Measurements from ENCODE around the gene ENPP6.

ENPP6 gene

GRCh38 chr4:184235526-184235925 is 17.9 kb upstream of the ENPP6 start:
- no peak overlapping the region for H3K4me3 ChIP-seq (ENCODE audit: low read depth in 1 of 2, low read length in 1 of 2)
- TF ChIP-seq CTCF (IDR thresholded peaks at IDR 0.05) = no peak
- H3K4me1 ChIP-seq (ENCODE audit: control insufficient read depth in 1 of 2, insufficient read depth in 1 of 2, low read depth in 1 of 2, low read length in 1 of 2) = peaks cover 10 to 14% of the 10 kb centered on the region in 2 experiments
- no peak overlapping the region for H3K27ac ChIP-seq
- no peaks in the 10 kb centered on the region for H3K27me3 ChIP-seq
- H3K9me3 ChIP-seq = no peaks in the 10 kb centered on the region
- H3K36me3 ChIP-seq = no peaks in the 10 kb centered on the region

GRCh38 chr4:184234155-184234554 is 16.5 kb upstream of the ENPP6 start:
- H3K9me3 ChIP-seq = no peaks in the 10 kb centered on the region
- no peaks in the 10 kb centered on the region for H3K27me3 ChIP-seq
- no peaks in the 10 kb centered on the region for H3K36me3 ChIP-seq
- no peak overlapping the region for H3K4me3 ChIP-seq (ENCODE audit: low read depth in 1 of 2, low read length in 1 of 2)
- peaks cover 24 to 28% of the 10 kb centered on the region in 2 experiments for H3K4me1 ChIP-seq (ENCODE audit: control insufficient read depth in 1 of 2, insufficient read depth in 1 of 2, low read depth in 1 of 2, low read length in 1 of 2)
- no peak overlapping the region for H3K27ac ChIP-seq
- no peak for TF ChIP-seq CTCF (IDR thresholded peaks at IDR 0.05)

- no peak overlapping the region for H3K4me3 ChIP-seq (ENCODE audit: low read depth in 1 of 2, low read length in 1 of 2)
- H3K4me1 ChIP-seq (ENCODE audit: control insufficient read depth in 1 of 2, insufficient read depth in 1 of 2, low read depth in 1 of 2, low read length in 1 of 2) = peaks cover 36 to 40% of the 10 kb centered on the region in 2 experiments
- H3K36me3 ChIP-seq = no peaks in the 10 kb centered on the region
- H3K27ac ChIP-seq = no peak overlapping the region
- no peak for TF ChIP-seq CTCF (IDR thresholded peaks at IDR 0.05)
- H3K27me3 ChIP-seq = no peaks in the 10 kb centered on the region
- no peaks in the 10 kb centered on the region for H3K9me3 ChIP-seq
Observed at GRCh38 chr4:184232975-184233374, 15.3 kb upstream of the ENPP6 start.

GRCh38 chr4:184232202-184232601 is 14.5 kb upstream of the ENPP6 start:
- no peak for TF ChIP-seq CTCF (IDR thresholded peaks at IDR 0.05)
- peaks cover 42 to 44% of the 10 kb centered on the region in 2 experiments for H3K4me1 ChIP-seq (ENCODE audit: control insufficient read depth in 1 of 2, insufficient read depth in 1 of 2, low read depth in 1 of 2, low read length in 1 of 2)

GRCh38 chr4:184231573-184231972 is 13.9 kb upstream of the ENPP6 start:
- Histone ChIP-seq H3K4me3 (ENCODE audit: low read depth in 1 of 2, low read length in 1 of 2) (no peak overlapping the region), H3K36me3 (no peaks in the 10 kb centered on the region), H3K9me3 (no peaks in the 10 kb centered on the region), H3K27me3 (no peaks in the 10 kb centered on the region), H3K27ac (no peak overlapping the region), H3K4me1 (ENCODE audit: control insufficient read depth in 1 of 2, insufficient read depth in 1 of 2, low read depth in 1 of 2, low read length in 1 of 2) (peaks cover 43 to 44% of the 10 kb centered on the region in 2 experiments)
- no peak for TF ChIP-seq CTCF (IDR thresholded peaks at IDR 0.05)

More at GRCh38 chr4:184232202-184232601, 14.5 kb upstream of the ENPP6 start:
- H3K27me3 ChIP-seq = no peaks in the 10 kb centered on the region
- no peak overlapping the region for H3K27ac ChIP-seq
- H3K36me3 ChIP-seq = no peaks in the 10 kb centered on the region
- no peak overlapping the region for H3K4me3 ChIP-seq (ENCODE audit: low read depth in 1 of 2, low read length in 1 of 2)
- H3K9me3 ChIP-seq = no peaks in the 10 kb centered on the region

All from neutrophil (primary cell).